GM19438 (cell line): ENCODE results near the gene RCN2.

ENCODE experiments used
- ATAC-seq: cut with Tn5 transposase; IDR thresholded peaks from one replicate; pipeline ENCODE4 v1.9.1; 2021; ENCODE audit warnings: low read depth; ENCODE audit not compliant: unreplicated experiment

RCN2 gene

DNA sequence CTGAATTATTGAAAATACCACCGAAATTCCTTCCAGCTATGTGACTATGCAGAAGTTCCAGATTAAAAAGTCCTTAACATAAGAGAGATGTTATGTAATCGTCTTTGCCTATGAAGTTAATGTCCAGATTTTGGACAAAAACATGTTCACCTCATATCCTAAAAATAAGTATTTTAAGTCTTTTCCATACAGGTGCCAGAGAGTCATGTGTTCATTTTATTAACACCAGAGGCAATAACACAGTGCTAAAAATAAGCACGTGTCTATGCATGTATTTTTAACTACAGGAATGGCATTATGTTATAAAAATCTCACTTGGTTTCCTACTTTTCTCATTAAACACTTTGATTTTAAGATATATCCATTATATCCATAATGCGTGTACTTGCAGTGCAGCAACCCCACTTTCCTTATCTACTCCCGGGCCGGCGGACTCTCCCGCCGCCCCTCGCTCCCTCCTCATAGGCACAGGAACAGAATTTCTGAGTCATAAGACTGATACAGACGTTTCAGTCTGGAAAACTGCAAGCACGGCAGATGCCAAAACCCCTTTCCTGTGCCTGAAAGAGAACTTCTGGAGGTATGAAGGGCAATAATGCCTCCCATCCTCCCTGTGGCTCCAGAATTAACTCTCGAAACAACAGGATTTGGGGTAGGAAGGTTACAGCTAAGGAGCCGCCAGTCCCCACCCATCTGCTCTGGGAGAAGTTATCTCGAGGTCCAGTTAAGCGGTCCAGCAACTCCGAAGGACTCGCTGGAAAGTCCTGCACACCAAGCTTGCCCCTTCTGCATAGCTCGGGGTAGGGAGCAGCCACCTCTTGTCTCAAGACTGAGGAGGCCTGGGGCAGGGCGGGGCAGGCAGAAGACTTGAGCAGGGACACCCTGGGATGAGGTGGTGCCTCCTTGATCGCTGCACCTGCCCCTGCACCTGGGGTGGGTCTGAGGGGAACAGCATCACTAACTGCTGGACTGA, 41.1 kb downstream of the RCN2 start:
- ATAC-seq = no peak

DNA sequence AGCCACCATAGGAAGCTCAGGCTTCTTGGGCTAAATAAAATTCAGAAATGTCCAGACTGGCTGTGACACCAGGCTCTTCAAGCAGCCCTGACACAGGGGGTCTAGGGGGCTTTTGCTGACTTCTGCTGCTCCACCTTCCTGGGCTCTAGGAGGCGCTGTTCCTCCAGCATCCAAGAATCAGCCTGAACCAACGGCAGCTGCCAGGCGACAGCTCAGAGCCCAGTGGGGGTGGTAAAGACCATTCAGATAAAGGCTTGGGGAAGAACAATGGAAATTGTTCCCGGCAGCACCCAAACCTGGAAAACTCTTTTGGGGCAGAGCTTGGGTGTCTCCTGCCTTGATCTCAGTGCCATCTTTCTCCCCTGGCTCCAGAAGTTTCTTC, 41.8 kb downstream of the RCN2 start:
- ATAC-seq = no peak

DNA sequence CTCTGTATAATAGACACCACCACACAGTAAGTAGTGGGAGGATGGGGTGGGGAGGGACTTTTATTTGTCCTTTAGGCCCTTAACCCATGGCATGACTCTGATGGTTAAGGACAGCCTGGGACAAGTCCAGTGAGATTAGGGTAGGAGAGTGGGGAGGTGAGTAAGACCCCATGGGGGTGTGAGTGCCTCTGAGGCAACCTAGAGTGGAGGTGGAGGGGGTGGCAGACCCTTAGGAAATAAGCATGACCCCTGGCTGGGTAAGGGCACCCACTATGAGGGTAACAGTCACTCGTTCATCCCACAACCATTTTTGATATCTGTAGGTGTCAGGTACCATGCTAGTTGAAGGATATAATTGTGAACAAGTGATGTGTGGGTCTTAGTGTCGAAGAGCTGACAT, 42.4 kb downstream of the RCN2 start:
- ATAC-seq = no peak

DNA sequence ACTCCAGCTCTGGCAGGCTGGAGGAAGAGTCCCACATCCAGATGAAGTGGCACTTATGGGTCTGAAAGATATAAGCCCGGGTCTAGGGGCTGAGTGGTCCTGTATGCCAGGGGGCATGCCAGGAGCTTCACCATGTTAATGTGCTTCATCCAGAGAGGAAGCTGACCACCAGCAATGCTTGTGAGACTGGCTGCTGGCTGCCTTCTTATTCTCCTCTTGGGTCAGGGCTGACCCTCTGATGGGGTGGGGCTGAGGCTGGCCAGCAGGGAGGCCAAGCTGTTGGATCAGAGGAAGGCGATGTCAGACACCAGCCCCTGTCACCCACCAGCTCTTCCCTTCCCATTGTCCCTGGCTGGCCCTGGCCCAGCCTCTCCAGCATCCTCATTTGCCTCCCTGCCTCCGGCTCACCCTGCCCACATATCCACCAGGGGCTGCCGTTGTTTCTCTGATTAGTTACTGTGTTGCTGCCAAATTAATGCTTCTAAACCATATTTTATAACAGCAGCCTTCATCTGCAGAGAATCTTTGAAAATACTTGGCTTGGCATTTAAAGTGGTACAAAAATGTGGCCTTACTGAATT, 43.0 kb downstream of the RCN2 start:
- ATAC-seq = no peak

DNA sequence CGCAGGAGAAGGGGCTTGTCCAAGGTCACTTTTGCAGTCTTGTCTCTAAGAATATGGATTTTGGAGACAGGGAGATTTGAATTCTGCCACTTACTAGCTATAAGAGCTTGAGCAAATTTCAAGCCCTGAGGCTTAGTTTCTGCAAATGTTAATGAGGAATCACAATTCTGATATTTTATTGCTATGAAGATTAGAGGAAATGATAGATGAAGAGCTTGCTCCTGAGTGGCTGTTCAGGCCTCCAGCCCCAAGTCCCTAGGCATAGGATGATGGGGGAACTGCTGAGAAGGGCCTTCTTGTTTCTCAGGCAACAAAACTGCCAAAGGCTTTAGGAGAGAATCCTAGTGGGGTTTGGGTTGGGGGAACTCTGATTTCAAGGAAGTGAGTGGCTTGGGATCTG, 44.6 kb downstream of the RCN2 start:
- no peak for ATAC-seq

DNA sequence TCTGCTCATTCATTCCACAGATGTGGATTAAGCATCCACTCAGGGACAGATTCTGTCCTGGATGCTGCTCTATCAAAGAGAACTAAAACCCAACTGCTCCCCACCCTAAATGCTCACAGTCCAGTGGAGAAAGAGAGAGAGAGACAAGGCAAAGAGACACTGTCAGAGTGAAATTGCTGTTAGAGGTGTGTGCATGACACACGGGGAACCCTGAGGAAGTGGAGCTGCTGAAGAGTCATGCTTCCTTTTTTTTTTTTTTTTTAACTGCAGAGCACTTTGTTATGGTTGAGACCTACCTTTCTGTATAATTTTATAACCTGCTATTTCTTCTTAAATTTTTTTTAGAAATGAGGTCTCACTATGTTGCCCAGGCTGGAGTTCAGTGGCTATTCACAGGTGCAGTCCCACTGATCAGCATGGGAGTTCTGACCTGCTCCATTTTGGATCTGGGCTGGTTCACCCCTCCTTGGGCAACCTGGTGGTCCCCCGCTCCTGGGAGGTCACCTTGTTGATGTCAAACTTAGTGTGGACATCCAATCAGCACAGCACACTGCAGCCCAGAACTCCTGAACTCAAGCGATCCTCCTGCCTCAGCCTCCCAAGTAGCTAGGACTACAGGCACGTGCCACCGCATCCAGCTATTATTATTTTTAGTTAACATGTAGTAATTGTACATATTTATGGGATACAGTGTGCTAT, 45.2 kb downstream of the RCN2 start:
- ATAC-seq = no peak

DNA sequence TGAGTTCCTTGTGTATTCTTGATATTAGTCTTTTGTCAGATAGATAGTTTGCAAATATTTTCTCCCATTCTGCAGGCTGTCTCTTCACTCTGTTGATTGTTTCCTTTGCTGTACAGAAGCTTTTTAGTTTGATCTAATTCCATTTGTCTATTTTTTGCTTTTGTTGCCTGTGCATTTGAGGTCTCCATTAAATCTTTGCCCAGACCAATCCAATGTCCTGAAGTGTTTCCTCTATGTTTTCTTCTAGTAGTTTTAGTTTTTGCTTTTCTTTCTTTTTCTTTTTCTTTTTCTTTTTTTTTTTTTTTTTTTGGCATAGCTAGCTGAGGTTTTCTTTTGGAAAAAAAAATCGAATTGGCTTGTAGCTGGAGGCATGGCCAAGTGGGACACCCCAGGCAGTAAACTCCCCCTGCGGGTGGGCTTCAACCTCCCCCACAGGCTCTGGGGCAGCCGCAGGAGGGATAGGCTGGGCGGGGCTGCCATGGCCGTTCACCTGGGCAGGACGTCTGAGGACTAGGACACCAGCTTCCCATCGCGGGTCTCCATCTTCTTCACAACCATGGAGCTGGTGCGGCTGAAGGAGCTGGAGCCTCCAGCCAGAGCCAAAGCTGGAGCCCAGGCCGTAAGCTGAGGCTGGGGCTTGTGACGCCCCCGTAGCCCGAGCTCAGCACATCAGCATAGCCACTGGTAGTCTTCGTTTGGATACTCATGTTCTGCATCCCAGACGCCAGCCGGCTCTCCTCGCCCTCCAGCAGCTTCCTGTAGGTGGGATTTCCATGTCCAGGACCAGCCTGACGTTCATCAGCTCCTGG, 47.2 kb downstream of the RCN2 start:
- no peak for ATAC-seq

DNA sequence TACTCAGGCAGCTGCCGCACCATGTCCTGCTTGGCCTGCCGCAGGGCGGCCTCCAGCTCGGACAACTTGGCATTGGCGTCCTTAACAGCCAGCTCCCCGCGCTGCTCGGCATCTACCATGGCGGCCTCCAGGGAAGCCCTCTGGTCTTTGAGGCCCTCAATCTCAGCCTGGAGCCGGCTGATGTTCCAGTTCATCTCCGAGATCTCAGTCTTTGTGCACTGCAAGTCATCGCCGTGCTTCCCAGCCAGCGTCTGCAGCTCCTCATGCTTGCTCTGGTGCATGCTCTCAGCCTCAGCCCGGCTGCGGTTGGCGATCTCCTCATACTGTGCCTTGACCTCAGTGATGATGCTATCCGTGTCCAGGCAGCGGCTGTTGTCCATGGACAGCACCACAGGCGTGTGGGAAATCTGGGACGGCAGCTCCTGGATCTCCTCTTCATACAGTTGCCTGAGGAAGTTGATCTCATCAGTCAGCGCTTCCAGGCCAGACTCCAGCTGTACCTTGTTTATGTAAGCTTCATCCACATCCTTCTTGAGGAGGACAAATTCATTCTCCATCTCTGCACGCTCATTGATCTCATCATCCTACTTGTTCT, 47.9 kb downstream of the RCN2 start:
- no peak for ATAC-seq

DNA sequence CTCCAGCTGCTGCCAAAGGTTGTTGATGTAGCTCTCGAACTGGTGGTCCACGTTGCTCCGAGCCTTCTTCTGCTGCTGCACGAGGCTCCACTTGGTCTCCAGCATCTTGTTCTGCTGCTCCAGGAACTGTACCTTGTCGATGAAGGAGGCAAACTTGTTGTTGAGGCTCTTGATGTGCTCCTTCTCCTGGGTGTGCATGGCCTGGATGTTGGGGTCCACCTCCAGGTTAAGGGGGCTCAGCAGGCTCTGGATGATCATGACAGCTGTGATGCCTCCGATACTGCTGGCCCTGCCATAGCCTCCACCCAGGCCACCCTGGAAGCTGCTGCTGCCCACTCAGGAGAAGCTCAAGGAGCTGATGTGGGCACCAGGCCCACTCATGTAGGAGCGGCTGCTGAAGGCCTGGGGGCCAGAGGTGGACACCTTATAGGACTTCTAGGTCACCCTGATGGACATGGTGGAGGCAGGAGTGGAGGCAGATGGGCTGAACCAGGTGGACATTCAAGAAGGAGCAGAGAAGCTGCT, 48.5 kb downstream of the RCN2 start:
- ATAC-seq = no peak

DNA sequence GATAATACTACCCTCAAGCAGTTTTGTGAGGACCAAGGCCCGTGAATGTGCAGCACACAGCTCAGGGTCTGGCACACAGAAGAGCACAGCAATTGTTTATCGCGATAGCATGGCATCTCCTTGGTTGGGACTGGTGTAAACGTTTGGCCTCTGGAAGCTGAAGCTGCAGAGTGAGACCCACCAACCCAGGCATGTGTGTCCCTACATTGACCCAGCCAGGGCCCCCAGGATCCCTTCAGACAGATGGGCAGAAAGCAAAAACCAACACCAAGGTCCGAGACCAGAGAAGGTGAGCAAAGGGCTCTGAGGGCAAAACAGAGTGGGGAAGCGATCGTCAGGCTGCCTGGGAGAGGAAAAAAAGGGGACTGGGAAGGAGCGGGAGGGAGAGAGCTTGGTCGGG, 50.8 kb downstream of the RCN2 start:
- ATAC-seq = no peak

DNA sequence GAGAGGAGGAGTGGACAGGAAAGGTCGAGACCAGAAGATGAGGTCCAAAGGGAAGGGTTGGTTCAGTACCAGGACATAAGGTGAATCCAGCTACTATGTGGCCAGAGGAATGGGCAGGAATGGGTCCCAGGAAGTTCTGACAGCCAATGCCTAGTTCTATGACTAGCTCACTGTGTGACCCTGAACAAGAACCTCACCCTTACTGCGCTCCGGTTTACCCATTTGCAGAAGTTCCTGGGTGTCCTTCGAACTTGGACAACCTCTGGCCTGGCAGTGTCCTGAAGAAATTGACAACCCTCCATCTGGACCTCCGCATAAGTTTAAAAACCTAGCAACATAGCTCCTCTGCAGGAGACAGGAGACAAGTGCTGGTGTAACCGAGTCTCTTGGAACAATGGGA, 51.2 kb downstream of the RCN2 start:
- no peak for ATAC-seq

DNA sequence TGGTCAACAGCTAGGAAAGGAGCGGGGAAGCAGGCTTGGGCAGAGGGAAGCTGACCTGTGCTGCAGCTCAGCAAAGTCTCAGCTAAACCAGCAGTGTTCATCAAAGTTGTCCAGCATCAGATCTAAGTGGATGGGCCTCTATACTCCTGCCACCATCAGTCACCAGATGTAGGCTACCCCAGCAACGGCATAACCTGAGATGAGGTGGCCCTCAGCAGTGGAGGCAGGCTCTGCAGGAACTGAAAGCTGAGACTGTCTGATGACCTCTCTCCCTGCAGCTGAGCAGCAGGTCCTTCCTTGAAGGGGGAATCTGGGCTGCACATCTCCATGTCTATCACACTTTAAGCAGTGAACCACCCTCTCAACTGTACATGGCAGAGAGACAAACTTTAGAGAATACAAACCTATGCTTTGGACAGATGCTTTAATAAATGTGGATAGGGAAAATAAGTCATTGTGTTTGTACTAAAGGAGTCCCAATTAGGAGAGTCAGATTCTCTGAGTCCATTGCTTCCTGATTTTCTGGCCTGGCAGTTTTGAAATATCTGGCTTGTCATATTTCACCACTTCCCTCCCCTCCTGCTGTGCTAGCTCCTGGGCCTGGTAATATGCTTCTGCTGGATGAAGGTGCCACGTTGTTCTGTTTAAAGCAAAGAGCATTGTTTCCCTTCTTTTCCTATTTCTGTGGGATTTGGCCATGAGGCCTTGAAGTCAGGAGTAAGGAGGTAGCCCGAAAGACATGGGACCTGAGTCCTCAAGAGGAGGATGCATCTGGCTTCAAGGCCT, 52.2 kb downstream of the RCN2 start:
- ATAC-seq = no peak

DNA sequence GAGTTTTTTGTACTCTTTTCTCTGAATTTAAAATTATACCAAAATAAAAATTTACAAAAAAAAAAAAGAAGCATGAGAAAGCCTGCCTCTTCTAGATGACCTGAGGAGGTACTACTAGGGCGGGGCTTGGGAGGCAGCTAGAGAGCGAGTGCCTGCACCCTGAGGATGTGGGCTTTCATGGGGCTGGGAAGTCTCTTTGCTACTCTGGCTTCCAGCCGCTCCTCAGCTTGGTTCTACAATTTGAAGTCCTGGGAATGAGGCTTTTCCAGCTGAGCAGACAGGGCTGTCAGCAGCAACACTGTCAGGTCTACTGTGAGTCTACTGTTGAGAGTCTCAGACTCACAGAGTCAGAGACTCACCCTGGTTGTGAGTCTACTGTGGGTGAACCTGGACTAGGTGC, 55.2 kb downstream of the RCN2 start:
- ATAC-seq = no peak

DNA sequence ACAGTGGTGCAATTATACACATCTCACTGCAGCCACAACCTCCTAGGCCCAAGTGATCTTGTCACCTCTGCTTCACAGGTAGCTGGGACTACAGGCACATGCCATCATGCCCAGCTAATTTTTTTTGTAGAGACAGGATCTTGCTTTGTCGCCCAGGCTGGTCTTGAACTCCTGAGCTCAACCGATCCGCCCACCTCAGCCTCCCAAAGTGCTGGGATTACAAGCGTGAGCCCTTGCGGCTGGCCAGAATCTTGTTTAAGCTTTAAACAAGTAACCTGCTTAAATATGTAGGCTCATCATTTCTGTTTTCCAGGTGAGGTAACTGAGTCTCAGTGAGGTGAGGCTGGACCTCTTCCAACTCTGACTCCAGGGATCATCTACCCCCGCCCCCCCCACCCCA, 55.7 kb downstream of the RCN2 start:
- no peak for ATAC-seq

DNA sequence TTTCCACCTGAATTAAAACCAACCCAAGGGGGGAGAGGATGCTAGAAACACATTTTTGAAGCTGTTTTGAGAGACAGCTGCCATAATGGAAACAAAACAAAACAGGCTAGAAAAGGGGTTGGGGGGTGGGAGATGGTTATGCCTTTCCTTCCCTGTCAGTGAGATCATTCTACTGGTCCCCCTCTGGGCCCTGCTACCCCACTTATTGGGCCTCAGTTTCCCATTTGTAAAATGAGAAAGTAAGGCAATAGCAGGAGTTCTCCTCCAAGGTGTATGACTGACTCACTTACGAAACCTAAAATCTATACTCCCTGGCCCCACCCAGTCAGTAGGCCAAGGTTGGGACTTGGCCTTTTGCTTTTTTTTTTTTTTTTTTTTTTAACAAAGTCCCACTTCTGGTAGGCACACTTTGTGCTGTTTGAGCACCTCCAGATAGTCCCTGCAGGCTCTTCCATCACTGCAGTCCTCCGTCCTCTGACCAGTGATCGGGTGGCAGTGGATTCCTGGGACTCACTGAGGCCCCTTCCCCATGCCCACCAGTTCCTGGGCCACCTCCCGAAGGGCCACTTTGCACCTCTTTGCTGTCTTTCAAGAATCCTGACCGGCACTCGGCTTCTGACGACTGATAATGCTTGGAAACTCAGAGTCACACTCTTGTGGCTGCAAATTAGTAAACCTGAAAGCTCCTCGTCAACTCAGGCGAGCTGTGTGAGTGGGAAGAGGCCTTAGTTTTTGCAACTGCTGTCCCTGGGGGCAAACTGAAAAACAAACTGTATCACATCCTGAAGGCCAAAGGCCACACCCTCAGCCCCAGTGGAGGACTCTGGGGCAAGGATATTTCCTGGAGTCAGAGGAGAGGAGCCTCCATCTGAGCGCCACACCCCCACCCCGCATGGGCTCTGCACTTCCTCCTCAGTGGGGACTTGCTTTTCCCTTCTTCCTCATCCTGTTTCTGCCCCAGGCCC, 56.6 kb downstream of the RCN2 start:
- peak; percentile 81 for ATAC-seq

DNA sequence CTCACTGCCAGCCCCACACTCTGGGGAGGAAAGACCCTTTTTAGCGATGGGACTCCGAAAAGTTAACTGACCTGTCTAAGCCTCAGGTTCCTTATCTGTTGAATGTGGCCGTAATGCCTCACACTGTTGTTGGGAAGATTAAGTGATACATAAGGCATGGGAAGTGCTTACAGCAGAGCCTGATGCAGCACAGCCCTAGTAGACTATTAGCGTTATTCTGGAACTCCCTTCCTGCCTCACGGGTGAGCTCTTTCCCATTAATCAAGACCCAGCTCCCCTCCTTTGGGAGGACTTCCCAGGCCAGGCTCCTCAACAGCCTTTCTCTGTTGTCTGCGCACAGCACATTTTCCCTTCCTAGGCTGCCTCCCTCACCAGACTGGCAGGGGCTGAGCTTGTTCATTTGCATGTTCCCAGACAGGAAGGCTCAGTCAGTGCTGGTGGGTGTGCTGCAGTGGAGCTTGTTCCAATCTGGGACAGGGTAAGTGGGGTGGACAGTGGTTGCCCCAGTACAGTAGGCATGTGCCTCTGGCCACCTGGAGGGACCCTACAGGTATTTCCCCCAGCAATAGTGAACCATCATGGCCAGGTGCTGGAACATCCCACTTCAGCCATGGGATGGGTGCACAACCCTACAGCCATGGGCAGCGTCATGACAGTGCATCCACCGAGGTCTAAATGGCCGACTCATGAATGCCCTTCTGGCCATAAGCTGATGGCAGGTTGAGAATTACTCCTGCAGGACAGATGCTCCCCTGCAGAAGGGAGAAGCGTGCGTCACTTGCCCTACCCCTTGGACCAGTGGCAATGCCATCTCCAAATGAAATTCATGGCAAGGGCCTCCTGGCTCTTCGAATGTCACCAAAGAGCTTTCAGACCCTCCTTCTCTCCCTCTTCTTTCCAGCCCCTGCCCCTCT, 57.6 kb downstream of the RCN2 start:
- ATAC-seq = peak; percentile 6

DNA sequence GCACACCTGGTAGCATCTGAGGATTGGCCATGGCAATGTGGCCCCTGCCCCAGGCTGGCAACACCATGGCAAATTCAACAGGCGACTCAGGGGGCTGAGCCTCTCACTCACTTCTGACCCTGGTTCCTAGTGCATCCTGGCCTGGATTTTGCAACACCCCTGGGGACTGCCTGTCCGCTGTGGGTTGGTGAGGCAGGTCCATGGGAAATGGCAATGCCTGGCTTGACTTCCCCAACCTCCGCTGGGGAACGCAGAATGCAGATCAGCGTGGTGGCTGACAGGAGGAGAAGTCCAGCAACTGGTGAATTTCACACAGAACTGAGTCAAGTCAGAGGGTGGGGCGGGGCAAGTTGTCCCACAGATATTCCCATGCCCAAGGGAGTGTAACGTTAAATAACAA, 59.5 kb downstream of the RCN2 start:
- ATAC-seq = no peak
